ENCODE data around the gene CYLD.

GRCh38 chr16:50731989-50732832 is 9.7 kb upstream of the CYLD start:
- TF ChIP-seq CTCF (IDR thresholded peaks at IDR 0.05) = no peak
- TF ChIP-seq POLR2A (IDR thresholded peaks at IDR 0.05) = no peak
